Erythroblast (primary cell): ENCODE results near the gene TECRL.

ENCODE experiments used
- GATA1 ChIP-seq: IDR thresholded peaks from 2 replicates; pipeline ENCODE4 v1.6.1; 2011; ENCODE audit warnings: low read depth, mild to moderate bottlenecking, control low read depth, low read length, moderate library complexity
- POLR2A ChIP-seq: IDR thresholded peaks from 2 replicates; pipeline ENCODE4 v1.6.1; 2011; ENCODE audit warnings: mild to moderate bottlenecking, low read length

DNA sequence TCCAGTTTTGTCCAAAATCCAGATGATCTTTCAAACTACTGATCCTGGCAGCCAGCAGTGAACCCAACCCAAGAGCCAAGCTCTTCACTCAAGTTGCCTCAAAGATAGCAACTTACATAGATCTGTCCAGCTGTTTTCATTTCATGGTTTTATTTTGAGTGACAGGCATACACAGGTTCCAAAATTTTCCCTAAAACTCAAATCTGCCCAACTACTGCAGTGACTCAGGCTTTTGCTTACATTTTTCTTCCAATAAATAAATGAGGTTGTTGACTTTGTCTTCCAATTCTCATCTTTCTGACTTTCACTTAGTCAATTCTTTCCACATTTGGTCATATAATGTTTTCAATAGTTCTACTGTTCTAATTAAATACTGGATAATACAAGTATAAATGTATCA is 158.8 kb downstream of the TECRL start:
- no peak for TF ChIP-seq POLR2A
- no peak for TF ChIP-seq GATA1
